DOHH2 (cell line): ENCODE measurements around the gene PPP2R5E.

ENCODE experiments used
- H3F3A ChIP-seq: fragments of 200-600 bp; sonication (generic), shearing (Covaris generic); 2 replicates; pipeline ENCODE4 v1.6.0; 2016; ENCODE audit warnings: antibody characterized with exemption, mild to moderate bottlenecking; ENCODE audit not compliant: control insufficient read depth, insufficient read depth
- H3K27ac ChIP-seq: fragments of 200-600 bp; sonication (generic); 2 replicates; pipeline ENCODE4 v1.5.1; 2014; ENCODE audit warnings: low read depth, mild to moderate bottlenecking, low read length, moderate library complexity
- H3K27me3 ChIP-seq: fragments of 200-600 bp; sonication (generic); 2 replicates; pipeline ENCODE4 v1.6.1; 2014; ENCODE audit warnings: mild to moderate bottlenecking, low read length, mixed read lengths; ENCODE audit not compliant: control insufficient read depth
- H3K36me3 ChIP-seq: fragments of 200-600 bp; sonication (generic); 2 replicates; pipeline ENCODE4 v1.6.1; 2014; ENCODE audit warnings: mild to moderate bottlenecking, low read length, moderate library complexity, mixed read lengths; ENCODE audit not compliant: control insufficient read depth
- H3K4me1 ChIP-seq: fragments of 200-600 bp; sonication (generic); 2 replicates; pipeline ENCODE4 v1.6.1; 2014; ENCODE audit warnings: mild to moderate bottlenecking, low read length, mixed read lengths; ENCODE audit not compliant: control insufficient read depth
- H3K4me2 ChIP-seq: fragments of 200-600 bp; sonication (generic); 2 replicates; pipeline ENCODE4 v1.6.0; 2014; ENCODE audit warnings: mild to moderate bottlenecking, low read length, moderate library complexity
- H3K4me3 ChIP-seq: fragments of 200-600 bp; sonication (generic); 2 replicates; pipeline ENCODE4 v1.5.1; 2014; ENCODE audit warnings: mild to moderate bottlenecking, low read length, mixed read lengths
- H3K79me2 ChIP-seq: fragments of 200-600 bp; sonication (generic); 2 replicates; pipeline ENCODE4 v1.6.1; 2014; ENCODE audit warnings: mild to moderate bottlenecking, low read length, mixed read lengths; ENCODE audit not compliant: control insufficient read depth
- H3K9me2 ChIP-seq: fragments of 200-600 bp; sonication (generic); replicated peaks from 2 replicates; pipeline ENCODE4 v1.6.1; 2014; ENCODE audit warnings: mild to moderate bottlenecking, low read length, mixed read lengths; ENCODE audit not compliant: control insufficient read depth
- H3K9me3 ChIP-seq: fragments of 200-600 bp; sonication (generic); 2 replicates; pipeline ENCODE4 v1.6.1; 2014; ENCODE audit warnings: antibody characterized with exemption, low read length, mixed read lengths; ENCODE audit not compliant: control insufficient read depth, insufficient read depth
- H4K20me1 ChIP-seq: fragments of 200-600 bp; sonication (generic); 2 replicates; pipeline ENCODE4 v1.6.0; 2014; ENCODE audit warnings: low read depth, mild to moderate bottlenecking, antibody characterized with exemption, low read length, moderate library complexity; ENCODE audit not compliant: control insufficient read depth, insufficient read depth
- EZH2phosphoT487 ChIP-seq: fragments of 200-600 bp; sonication (generic); IDR thresholded peaks from 2 replicates; pipeline ENCODE4 v1.6.1; 2017; ENCODE audit warnings: borderline replicate concordance, mild to moderate bottlenecking, antibody characterized with exemption, low read length, moderate library complexity, mixed read lengths
- TF ChIP-seq, protein P1 (sequence below): fragments of 200-600 bp; sonication (generic); IDR thresholded peaks from one replicate; pipeline ENCODE4 v1.5.1; 2014; ENCODE audit warnings: antibody characterized with exemption, mild to moderate bottlenecking, low read depth, low read length; ENCODE audit not compliant: poor library complexity, severe bottlenecking

Gene PPP2R5E

DNA sequence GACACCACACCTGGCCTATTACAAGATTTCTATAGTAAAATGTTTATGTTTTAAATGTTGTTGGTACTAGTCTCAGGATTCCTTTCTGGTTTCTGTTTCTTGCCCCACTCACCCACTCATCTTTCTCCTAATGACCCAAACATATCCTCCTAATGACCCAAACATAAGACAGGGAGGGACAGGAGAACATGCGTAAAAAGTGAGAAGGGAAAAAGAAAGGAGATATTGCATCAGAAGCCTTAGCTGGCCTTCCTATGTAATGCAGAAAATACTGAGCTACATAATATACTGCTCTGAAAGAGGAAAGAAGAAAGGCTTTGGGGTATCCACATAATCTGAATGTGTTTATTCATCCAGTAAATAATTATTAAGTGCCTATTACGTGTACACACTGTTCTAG, 119.8 kb downstream of the PPP2R5E start:
- no peaks in the 10 kb centered on the region for H3K9me3 ChIP-seq
- H3K4me1 ChIP-seq, result no peaks in the 10 kb centered on the region
- no peaks in the 10 kb centered on the region for H3K9me2 ChIP-seq
- H3K79me2 ChIP-seq, result peaks cover 14% of the 10 kb centered on the region
- no peak overlapping the region for H3K4me3 ChIP-seq
- peaks cover 17% of the 10 kb centered on the region for H3K36me3 ChIP-seq
- no peaks in the 10 kb centered on the region for H3F3A ChIP-seq
- H3K27me3 ChIP-seq, result no peaks in the 10 kb centered on the region
- no peaks in the 10 kb centered on the region for H4K20me1 ChIP-seq
- no peak for TF ChIP-seq EZH2phosphoT487
- TF ChIP-seq, protein P1, sequence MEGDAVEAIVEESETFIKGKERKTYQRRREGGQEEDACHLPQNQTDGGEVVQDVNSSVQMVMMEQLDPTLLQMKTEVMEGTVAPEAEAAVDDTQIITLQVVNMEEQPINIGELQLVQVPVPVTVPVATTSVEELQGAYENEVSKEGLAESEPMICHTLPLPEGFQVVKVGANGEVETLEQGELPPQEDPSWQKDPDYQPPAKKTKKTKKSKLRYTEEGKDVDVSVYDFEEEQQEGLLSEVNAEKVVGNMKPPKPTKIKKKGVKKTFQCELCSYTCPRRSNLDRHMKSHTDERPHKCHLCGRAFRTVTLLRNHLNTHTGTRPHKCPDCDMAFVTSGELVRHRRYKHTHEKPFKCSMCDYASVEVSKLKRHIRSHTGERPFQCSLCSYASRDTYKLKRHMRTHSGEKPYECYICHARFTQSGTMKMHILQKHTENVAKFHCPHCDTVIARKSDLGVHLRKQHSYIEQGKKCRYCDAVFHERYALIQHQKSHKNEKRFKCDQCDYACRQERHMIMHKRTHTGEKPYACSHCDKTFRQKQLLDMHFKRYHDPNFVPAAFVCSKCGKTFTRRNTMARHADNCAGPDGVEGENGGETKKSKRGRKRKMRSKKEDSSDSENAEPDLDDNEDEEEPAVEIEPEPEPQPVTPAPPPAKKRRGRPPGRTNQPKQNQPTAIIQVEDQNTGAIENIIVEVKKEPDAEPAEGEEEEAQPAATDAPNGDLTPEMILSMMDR, result no peak
- H3K4me2 ChIP-seq, result no peak overlapping the region
- H3K27ac ChIP-seq, result no peak overlapping the region

DNA sequence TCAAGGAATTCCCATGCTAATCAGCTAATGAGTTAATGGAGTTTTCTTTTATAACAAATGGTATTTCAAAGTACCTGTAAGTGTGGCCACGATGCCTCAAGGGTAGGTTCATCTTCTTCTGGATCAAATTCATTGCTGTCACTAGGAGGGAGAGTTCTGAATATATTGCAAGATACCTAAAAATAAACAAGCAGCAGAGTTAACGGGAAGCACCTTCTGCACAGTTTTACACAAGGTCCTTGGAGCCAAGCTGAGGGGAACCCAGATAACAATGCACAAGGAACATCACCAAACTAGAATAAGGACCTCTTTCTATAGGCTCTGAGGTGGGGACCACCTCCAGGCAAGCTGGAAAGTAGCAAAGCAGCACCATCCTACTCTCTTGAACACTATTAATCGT, 121.3 kb downstream of the PPP2R5E start:
- Histone ChIP-seq H3K27ac (no peak overlapping the region), H3K79me2 (peaks cover 8% of the 10 kb centered on the region), H3K4me2 (no peak overlapping the region), H3K9me2 (no peaks in the 10 kb centered on the region), H3F3A (no peaks in the 10 kb centered on the region), H3K9me3 (no peaks in the 10 kb centered on the region), H4K20me1 (no peaks in the 10 kb centered on the region), H3K4me1 (no peaks in the 10 kb centered on the region), H3K4me3 (no peak overlapping the region), H3K27me3 (no peaks in the 10 kb centered on the region), H3K36me3 (peaks cover 17% of the 10 kb centered on the region)
- TF ChIP-seq, protein P1, result no peak
- no peak for TF ChIP-seq EZH2phosphoT487

DNA sequence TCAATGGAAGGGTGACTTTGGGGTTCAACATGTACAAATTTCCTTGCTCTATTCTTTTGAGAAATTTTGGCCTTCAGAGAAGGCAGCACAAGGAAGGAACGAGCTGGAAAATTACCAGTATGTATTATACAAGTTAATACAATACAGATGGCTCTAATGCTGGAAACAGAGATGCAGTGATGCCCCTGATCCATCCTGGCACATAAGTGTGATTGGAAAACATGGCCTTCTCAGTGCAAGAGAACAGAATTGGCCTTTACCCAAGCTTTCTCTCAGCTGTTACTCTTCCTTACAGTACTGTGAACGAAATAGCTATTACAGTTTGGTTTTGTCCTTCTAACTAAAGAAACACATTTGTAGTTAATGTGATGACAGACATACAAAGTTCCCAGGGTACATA, 122.0 kb downstream of the PPP2R5E start:
- no peaks in the 10 kb centered on the region for H3K9me3 ChIP-seq
- no peaks in the 10 kb centered on the region for H4K20me1 ChIP-seq
- no peak overlapping the region for H3K4me3 ChIP-seq
- peaks cover 6% of the 10 kb centered on the region; the same call in 1 of the 2 replicates for H3K79me2 ChIP-seq
- no peak overlapping the region for H3K27ac ChIP-seq
- no peaks in the 10 kb centered on the region for H3K4me1 ChIP-seq
- no peak for TF ChIP-seq EZH2phosphoT487
- TF ChIP-seq, protein P1, result no peak
- H3F3A ChIP-seq, result no peaks in the 10 kb centered on the region
- no peaks in the 10 kb centered on the region for H3K27me3 ChIP-seq
- peaks cover 17% of the 10 kb centered on the region for H3K36me3 ChIP-seq
- H3K9me2 ChIP-seq, result no peaks in the 10 kb centered on the region
- H3K4me2 ChIP-seq, result no peak overlapping the region
